Prostate gland (tissue), 2 donors: ENCODE results near the gene TMEM178B. TPM values are rescaled to one million over a fixed set of nuclear protein-coding genes. Genes with fewer than 3 reads are reported as not detected.

Source experiments
- DNase-seq: peaks from one replicate; pipeline ENCODE4 v3.0.0-alpha.2; 2019; ENCODE audit warnings: low spot score
- H3K27ac ChIP-seq, 2 donors: fragments of 200-600 bp; sonication (generic); 2 replicates each; pipeline ENCODE4 v1.5.1; 2017 to 2019
- H3K27me3 ChIP-seq: fragments of 200-600 bp; sonication (generic); replicated peaks from 2 replicates; pipeline ENCODE4 v1.5.1; 2019; ENCODE audit not compliant: insufficient read depth
- H3K36me3 ChIP-seq, 2 donors: fragments of 200-600 bp; sonication (generic); 1 replicate in 1 of 2; 2 replicates in 1 of 2; pipeline versions ENCODE4 v1.5.1 to v1.8.1; 2017 to 2019
- H3K4me1 ChIP-seq: fragments of 200-600 bp; sonication (generic); replicated peaks from 2 replicates; pipeline ENCODE4 v1.5.1; 2019
- H3K4me3 ChIP-seq, 2 donors: fragments of 200-600 bp; sonication (generic); 2 replicates each; pipeline ENCODE4 v1.5.1; 2017 to 2019
- H3K9me3 ChIP-seq: fragments of 200-600 bp; sonication (generic); 2 replicates; pipeline ENCODE4 v1.5.1; 2017
- CTCF ChIP-seq, 4 experiments: fragments of 200-600 bp in 2 of 4; fragments of 450-650 bp in 2 of 4; sonication (generic) in 2 of 4; IDR thresholded peaks; 1 replicate in 3 of 4; 2 replicates in 1 of 4; pipeline ENCODE4 v1.5.1; 2016 to 2019; ENCODE audit warnings: antibody characterized with exemption in 4 of 4, mild to moderate bottlenecking in 2 of 4, moderate library complexity in 2 of 4
- POLR2A ChIP-seq: fragments of 450-650 bp; IDR thresholded peaks from one replicate; pipeline ENCODE4 v1.6.1; 2016; ENCODE audit warnings: antibody characterized with exemption, mild to moderate bottlenecking
- POLR2AphosphoS5 ChIP-seq: sonication (generic); formaldehyde crosslinking; IDR thresholded peaks from one replicate; pipeline ENCODE4 v1.6.1; 2017; ENCODE audit warnings: antibody characterized with exemption
- WGBS: methylation state at CpG from one replicate; pipeline ENCODE4 v1.1.5; 2018; 5-methylcytosine and 5-hydroxymethylcytosine counted together
- intact Hi-C: fragments of 100-400 bp; cut with DNase I; formaldehyde crosslinking; loops from one replicate; pipeline ENCODE4 v1.14.2; 2022
- total RNA-seq, 2 donors: library from RNA; depleted of rRNA; stranded (reverse); fragments of >200 nt; gene quantifications; one replicate each; pipeline ENCODE4 v1.1.0, GENCODE V29; 2016

Gene TMEM178B
- total RNA-seq, 2 donors from 2014 or later: 3.4 to 5.2 TPM

- TF ChIP-seq CTCF (IDR thresholded peaks at IDR 0.05) (no peak), POLR2AphosphoS5 (no peak), POLR2A (no peak)
- no peak for DNase-seq
- H3K4me3 ChIP-seq: no peak overlapping the region
- intact Hi-C loops: no loop called here
- no peaks in the 10 kb centered on the region for H3K9me3 ChIP-seq
- H3K36me3 ChIP-seq: no peaks in the 10 kb centered on the region
- H3K27me3 ChIP-seq: no peaks in the 10 kb centered on the region
- 94% methylated on average over 3 of the region's 3 CpGs for WGBS
- H3K4me1 ChIP-seq: no peaks in the 10 kb centered on the region
- H3K27ac ChIP-seq: no peak overlapping the region
These were observed 58.8 kb downstream of the TMEM178B start for GRCh38 chr7:141132671-141133070.

- Histone ChIP-seq H3K27ac (no peak overlapping the region), H3K27me3 (no peaks in the 10 kb centered on the region), H3K4me3 (no peak overlapping the region), H3K36me3 (no peaks in the 10 kb centered on the region), H3K9me3 (no peaks in the 10 kb centered on the region), H3K4me1 (no peaks in the 10 kb centered on the region)
- intact Hi-C loops: no loop called here
- 90% methylated on average over 1 of the region's 1 CpG for WGBS
- TF ChIP-seq POLR2A (no peak), CTCF (IDR thresholded peaks at IDR 0.05) (no peak), POLR2AphosphoS5 (no peak)
- no peak for DNase-seq
These were observed 59.8 kb downstream of the TMEM178B start for GRCh38 chr7:141133646-141134045.

GRCh38 chr7:141142058-141142457, 68.2 kb downstream of the TMEM178B start:
- H3K27me3 ChIP-seq: no peaks in the 10 kb centered on the region
- peaks cover 0 to 2% of the 10 kb centered on the region in 2 donors for H3K36me3 ChIP-seq
- TF ChIP-seq POLR2AphosphoS5 (no peak), POLR2A (no peak)
- no peak overlapping the region for H3K27ac ChIP-seq
- H3K4me1 ChIP-seq: no peaks in the 10 kb centered on the region
- DNase-seq: no peak
- no peaks in the 10 kb centered on the region for H3K9me3 ChIP-seq
- H3K4me3 ChIP-seq: no peak overlapping the region
- intact Hi-C loops: no loop called here
- WGBS: 100% methylated on average over 2 of the region's 2 CpGs

GRCh38 chr7:141144921-141145629, 71.2 kb downstream of the TMEM178B start:
- no peak overlapping the region for H3K4me3 ChIP-seq
- intact Hi-C loops: no loop called here
- no peak for TF ChIP-seq POLR2AphosphoS5
- TF ChIP-seq CTCF (IDR thresholded peaks at IDR 0.05): no peak
- no peak for TF ChIP-seq POLR2A
- H3K4me1 ChIP-seq: no peaks in the 10 kb centered on the region
- no peak overlapping the region for H3K27ac ChIP-seq
- peaks cover 0 to 2% of the 10 kb centered on the region in 2 donors for H3K36me3 ChIP-seq
- no peaks in the 10 kb centered on the region for H3K9me3 ChIP-seq
- DNase-seq: no peak
- 77% methylated on average over 4 of the region's 4 CpGs for WGBS
- no peaks in the 10 kb centered on the region for H3K27me3 ChIP-seq

GRCh38 chr7:141145630-141145982, 71.7 kb downstream of the TMEM178B start:
- 40% methylated on average over 3 of the region's 3 CpGs for WGBS
- intact Hi-C loops: no loop called here
- no peak for DNase-seq
- Histone ChIP-seq H3K27me3 (no peaks in the 10 kb centered on the region), H3K4me3 (no peak overlapping the region), H3K4me1 (no peaks in the 10 kb centered on the region), H3K36me3 (peaks cover 0 to 2% of the 10 kb centered on the region in 2 donors), H3K9me3 (no peaks in the 10 kb centered on the region), H3K27ac (no peak overlapping the region)
- TF ChIP-seq POLR2AphosphoS5 (no peak), CTCF (IDR thresholded peaks at IDR 0.05) (no peak), POLR2A (no peak)
